ENCODE results near the gene LIPK.

LIPK gene

DNA sequence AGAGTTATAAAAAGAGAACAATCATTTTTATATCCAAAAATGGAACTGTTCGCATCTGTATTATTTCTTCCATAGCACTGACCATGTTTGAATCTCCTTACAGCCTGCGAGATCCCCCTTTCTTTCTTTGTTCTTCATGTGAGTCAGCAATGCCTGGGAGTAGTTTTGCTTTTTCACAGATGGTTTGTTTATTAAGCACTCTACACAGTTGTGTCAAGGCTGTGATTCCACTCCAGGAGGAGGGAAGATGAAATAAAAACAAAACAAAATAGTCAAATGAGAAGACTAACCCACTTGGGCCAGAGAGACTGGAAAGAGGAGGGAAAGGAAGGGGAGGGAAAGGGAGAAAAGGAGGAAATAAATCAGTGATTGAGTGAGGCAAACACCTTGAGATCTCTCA is 34.0 kb upstream of the LIPK start:
- Histone ChIP-seq H3K27me3 (ENCODE audit: control insufficient read depth in 1 of 2, insufficient read depth in 2 of 2, low read length in 2 of 2) (no peaks in the 10 kb centered on the region), H3K4me1 (ENCODE audit: control insufficient read depth in 1 of 2, insufficient read depth in 2 of 2, low read length in 2 of 2) (no peaks in the 10 kb centered on the region), H3K9ac (ENCODE audit: low read depth in 1 of 2, low read length in 2 of 2) (no peak overlapping the region), H3K9me3 (ENCODE audit: control insufficient read depth in 1 of 2, low read length in 2 of 2) (no peaks in the 10 kb centered on the region), H3K4me3 (ENCODE audit: low read depth in 1 of 2, low read length in 2 of 2) (no peak overlapping the region), H3K27ac (ENCODE audit: low read depth, low read length) (no peak overlapping the region), H3K36me3 (ENCODE audit: control insufficient read depth in 1 of 2, insufficient read depth in 2 of 2, low read length in 2 of 2) (no peaks in the 10 kb centered on the region)

DNA sequence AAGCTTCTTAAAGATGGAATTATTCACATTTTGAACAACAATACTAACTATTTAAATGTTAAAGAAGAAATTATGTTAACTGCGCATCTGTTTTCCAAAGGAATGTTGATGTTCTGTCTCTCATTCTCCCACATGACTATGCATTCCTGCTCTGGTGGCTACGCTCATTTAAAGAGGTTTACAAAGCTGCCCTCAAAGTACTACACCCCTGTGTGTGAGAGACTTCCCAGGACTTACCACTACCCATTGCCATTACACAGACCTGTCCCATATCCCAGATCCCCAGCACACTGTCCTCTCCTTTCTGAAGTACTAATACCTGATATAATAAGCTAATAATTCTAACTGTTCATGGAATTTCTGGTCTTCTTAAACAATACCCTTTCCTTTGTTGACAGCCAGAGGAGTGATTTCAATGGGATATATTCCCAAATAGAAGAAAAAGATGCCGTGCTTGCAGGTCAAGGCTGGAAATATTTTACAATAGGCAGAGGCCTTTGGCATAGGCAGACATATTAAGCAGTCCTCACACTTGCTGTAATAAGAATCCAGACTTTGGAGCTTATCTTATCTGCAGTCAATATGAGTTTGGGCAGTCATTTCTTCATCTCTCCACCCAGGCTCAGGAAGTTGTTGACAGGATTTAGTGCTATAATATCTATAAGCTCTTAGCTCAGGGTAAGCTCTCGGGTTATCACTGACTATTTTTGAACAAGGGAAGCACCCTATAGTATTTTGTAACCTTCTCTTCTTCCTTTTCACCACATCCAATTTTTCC is 29.6 kb upstream of the LIPK start:
- Histone ChIP-seq H3K9ac (ENCODE audit: low read depth in 1 of 2, low read length in 2 of 2) (no peak overlapping the region), H3K27ac (ENCODE audit: low read depth, low read length) (no peak overlapping the region), H3K27me3 (ENCODE audit: control insufficient read depth in 1 of 2, insufficient read depth in 2 of 2, low read length in 2 of 2) (no peaks in the 10 kb centered on the region), H3K36me3 (ENCODE audit: control insufficient read depth in 1 of 2, insufficient read depth in 2 of 2, low read length in 2 of 2) (no peaks in the 10 kb centered on the region), H3K4me1 (ENCODE audit: control insufficient read depth in 1 of 2, insufficient read depth in 2 of 2, low read length in 2 of 2) (no peaks in the 10 kb centered on the region), H3K4me3 (ENCODE audit: low read depth in 1 of 2, low read length in 2 of 2) (no peak overlapping the region), H3K9me3 (ENCODE audit: control insufficient read depth in 1 of 2, low read length in 2 of 2) (no peaks in the 10 kb centered on the region)

DNA sequence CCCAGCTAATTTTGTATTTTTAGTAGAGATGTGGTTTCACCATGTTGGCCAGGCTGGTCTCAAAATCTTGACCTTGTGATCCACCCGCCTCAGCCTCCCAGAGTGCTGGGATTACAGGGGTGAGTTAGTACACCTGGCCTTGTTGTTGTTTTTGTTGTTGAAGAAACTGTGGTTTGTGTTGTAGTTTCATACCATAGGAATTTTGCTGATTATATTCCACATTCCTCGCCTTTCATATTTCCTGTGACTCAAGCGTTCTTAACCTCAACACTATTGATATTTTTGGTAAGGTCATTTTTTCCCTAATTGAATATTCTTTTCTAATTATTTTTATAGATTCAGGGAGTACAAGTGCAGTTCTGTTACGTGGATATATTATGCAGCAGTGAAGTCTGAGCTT is 25.1 kb upstream of the LIPK start:
- Histone ChIP-seq H3K4me1 (ENCODE audit: control insufficient read depth in 1 of 2, insufficient read depth in 2 of 2, low read length in 2 of 2) (no peaks in the 10 kb centered on the region), H3K4me3 (ENCODE audit: low read depth in 1 of 2, low read length in 2 of 2) (no peak overlapping the region), H3K9ac (ENCODE audit: low read depth in 1 of 2, low read length in 2 of 2) (no peak overlapping the region), H3K27me3 (ENCODE audit: control insufficient read depth in 1 of 2, insufficient read depth in 2 of 2, low read length in 2 of 2) (no peaks in the 10 kb centered on the region), H3K36me3 (ENCODE audit: control insufficient read depth in 1 of 2, insufficient read depth in 2 of 2, low read length in 2 of 2) (no peaks in the 10 kb centered on the region), H3K27ac (ENCODE audit: low read depth, low read length) (no peak overlapping the region), H3K9me3 (ENCODE audit: control insufficient read depth in 1 of 2, low read length in 2 of 2) (no peaks in the 10 kb centered on the region)

DNA sequence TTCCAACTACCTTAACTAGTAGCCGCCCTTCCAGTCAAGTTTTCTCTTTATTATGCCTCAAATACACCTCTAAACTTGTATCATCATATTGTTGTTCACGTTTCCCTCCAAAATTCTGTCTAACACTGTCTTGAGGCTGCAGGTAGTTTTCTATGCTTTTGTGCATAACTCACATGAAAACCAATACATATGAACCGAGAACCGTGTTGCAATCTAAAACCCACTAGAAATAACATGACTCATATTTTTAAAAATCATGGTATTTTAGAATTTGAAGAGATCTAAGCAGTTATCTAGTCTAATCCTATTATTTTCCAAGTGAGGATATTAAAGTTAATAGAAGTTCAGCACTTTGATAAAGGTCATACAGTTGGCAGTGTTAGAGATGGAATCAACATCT is 23.6 kb upstream of the LIPK start:
- H3K4me1 ChIP-seq (ENCODE audit: control insufficient read depth in 1 of 2, insufficient read depth in 2 of 2, low read length in 2 of 2): no peaks in the 10 kb centered on the region
- H3K9me3 ChIP-seq (ENCODE audit: control insufficient read depth in 1 of 2, low read length in 2 of 2): no peaks in the 10 kb centered on the region
- H3K27me3 ChIP-seq (ENCODE audit: control insufficient read depth in 1 of 2, insufficient read depth in 2 of 2, low read length in 2 of 2): no peaks in the 10 kb centered on the region
- H3K4me3 ChIP-seq (ENCODE audit: low read depth in 1 of 2, low read length in 2 of 2): no peak overlapping the region
- no peaks in the 10 kb centered on the region for H3K36me3 ChIP-seq (ENCODE audit: control insufficient read depth in 1 of 2, insufficient read depth in 2 of 2, low read length in 2 of 2)
- no peak overlapping the region for H3K27ac ChIP-seq (ENCODE audit: low read depth, low read length)
- H3K9ac ChIP-seq (ENCODE audit: low read depth in 1 of 2, low read length in 2 of 2): no peak overlapping the region

DNA sequence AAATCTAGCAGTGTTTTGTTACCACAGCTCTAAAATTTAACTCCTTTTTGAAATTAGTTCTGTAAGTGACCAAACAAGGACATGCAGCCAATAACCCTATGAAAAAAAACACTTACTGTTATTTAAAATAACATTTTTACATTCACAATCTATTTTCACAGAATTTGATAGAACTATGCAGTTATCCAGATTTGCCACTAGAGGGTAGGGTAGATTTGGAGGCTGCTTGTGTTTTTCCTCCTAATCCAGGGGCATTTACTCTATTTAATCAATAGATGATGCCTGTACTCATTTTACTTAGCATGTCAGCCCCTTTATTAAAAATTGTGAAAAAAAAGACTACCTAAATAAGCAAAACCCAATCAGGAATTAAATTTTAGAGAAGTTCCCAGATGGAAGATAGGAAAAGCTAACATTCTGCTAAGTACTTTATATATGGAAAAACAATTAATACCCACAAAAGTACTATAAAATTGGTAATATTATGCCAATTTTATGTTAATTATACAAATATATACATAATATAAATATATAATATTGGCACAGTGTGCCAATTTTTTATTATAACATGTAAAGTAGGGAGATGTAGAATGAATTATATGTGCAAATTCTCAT is 18.1 kb upstream of the LIPK start:
- Histone ChIP-seq H3K36me3 (ENCODE audit: control insufficient read depth in 1 of 2, insufficient read depth in 2 of 2, low read length in 2 of 2) (no peaks in the 10 kb centered on the region), H3K27me3 (ENCODE audit: control insufficient read depth in 1 of 2, insufficient read depth in 2 of 2, low read length in 2 of 2) (no peaks in the 10 kb centered on the region), H3K4me3 (ENCODE audit: low read depth in 1 of 2, low read length in 2 of 2) (no peak overlapping the region), H3K4me1 (ENCODE audit: control insufficient read depth in 1 of 2, insufficient read depth in 2 of 2, low read length in 2 of 2) (no peaks in the 10 kb centered on the region), H3K9me3 (ENCODE audit: control insufficient read depth in 1 of 2, low read length in 2 of 2) (no peaks in the 10 kb centered on the region), H3K27ac (ENCODE audit: low read depth, low read length) (no peak overlapping the region), H3K9ac (ENCODE audit: low read depth in 1 of 2, low read length in 2 of 2) (no peak overlapping the region)

DNA sequence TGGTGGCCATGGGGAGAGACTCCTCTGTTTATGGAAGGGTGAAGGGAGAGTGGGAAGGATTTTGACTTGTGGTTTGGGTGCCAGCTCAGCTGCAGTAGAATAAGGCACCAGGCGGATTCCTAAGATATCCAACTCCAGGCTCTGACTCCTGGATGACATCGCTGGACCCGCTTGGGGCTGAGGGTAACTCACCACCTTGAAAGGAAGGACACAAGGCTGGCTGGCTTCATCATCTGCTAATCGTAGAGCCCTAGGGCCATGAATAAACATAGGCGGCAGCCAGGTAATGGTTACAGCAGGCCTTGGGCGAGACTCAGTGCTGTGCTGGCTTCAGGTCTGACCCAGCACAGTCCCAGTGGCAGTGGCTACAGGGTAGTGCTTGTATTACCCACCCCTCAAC is 16.7 kb upstream of the LIPK start:
- Histone ChIP-seq H3K27me3 (ENCODE audit: control insufficient read depth in 1 of 2, insufficient read depth in 2 of 2, low read length in 2 of 2) (no peaks in the 10 kb centered on the region), H3K27ac (ENCODE audit: low read depth, low read length) (no peak overlapping the region), H3K36me3 (ENCODE audit: control insufficient read depth in 1 of 2, insufficient read depth in 2 of 2, low read length in 2 of 2) (no peaks in the 10 kb centered on the region), H3K9me3 (ENCODE audit: control insufficient read depth in 1 of 2, low read length in 2 of 2) (no peaks in the 10 kb centered on the region), H3K4me1 (ENCODE audit: control insufficient read depth in 1 of 2, insufficient read depth in 2 of 2, low read length in 2 of 2) (no peaks in the 10 kb centered on the region), H3K4me3 (ENCODE audit: low read depth in 1 of 2, low read length in 2 of 2) (no peak overlapping the region), H3K9ac (ENCODE audit: low read depth in 1 of 2, low read length in 2 of 2) (no peak overlapping the region)

DNA sequence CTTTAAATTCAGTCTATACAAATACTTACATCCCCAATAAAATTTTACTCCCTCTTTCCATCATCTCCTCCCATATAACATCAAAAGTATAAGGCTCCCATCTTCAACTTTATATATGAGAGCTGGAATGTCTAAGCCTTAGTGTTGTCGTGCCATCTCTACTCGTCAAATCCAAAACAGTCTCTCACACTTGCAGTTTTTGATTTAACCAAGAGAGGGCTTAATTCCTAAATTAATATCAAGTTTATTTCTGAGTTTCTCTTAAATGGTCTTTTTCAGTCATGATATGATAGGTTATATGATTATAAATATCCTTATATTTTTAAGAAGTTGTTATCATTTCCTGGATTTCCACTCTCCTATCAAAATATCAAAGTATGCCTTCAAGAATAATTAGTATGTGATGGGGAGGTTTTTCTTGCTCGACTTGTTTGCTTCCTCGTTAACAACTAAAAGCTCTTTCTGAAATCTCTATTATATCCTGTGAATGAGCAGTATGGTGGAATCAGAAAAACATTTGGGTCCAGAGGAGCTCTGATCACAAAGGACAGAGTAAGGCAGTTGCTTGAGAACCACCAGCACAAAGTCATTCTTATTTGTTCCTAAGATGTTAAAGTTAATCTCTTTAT is 12.5 kb upstream of the LIPK start:
- Histone ChIP-seq H3K27me3 (ENCODE audit: control insufficient read depth in 1 of 2, insufficient read depth in 2 of 2, low read length in 2 of 2) (no peaks in the 10 kb centered on the region), H3K4me1 (ENCODE audit: control insufficient read depth in 1 of 2, insufficient read depth in 2 of 2, low read length in 2 of 2) (no peaks in the 10 kb centered on the region), H3K9me3 (ENCODE audit: control insufficient read depth in 1 of 2, low read length in 2 of 2) (no peaks in the 10 kb centered on the region), H3K9ac (ENCODE audit: low read depth in 1 of 2, low read length in 2 of 2) (no peak overlapping the region), H3K4me3 (ENCODE audit: low read depth in 1 of 2, low read length in 2 of 2) (no peak overlapping the region), H3K36me3 (ENCODE audit: control insufficient read depth in 1 of 2, insufficient read depth in 2 of 2, low read length in 2 of 2) (no peaks in the 10 kb centered on the region), H3K27ac (ENCODE audit: low read depth, low read length) (no peak overlapping the region)

DNA sequence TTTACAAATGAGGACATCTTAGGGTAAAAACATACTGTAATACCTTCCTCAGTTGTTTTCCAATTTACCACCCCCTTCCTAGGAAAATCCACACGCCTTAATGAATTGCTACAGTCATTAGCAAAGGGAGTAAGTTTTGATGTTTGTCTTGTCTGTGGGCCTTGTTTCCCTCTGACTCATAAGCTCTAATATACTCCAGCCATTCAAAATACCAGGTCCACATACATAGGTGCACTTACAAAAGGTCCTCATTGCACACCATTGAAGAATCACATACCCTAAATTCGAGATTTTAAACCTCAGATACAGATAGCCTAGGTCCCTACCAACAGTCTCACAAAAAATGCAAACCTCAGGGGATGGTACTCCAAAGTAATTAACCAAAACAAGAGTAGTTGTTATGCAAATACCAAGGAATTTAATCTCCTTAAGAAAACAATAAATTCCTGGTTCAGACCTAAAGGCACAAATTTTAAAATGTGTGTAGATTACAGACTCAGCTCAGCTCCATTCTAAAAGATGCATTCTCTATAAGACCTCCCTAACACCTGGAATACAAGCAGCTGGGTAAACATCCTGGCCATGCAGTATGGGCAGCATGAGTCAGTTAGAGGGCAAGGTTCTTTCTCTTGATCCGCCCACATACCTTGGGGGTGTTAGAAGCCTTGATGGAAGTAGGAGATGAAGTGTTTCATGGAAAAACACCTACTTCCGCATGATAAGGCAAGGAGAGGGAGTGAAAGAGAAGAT is 3.0 kb upstream of the LIPK start:
- Histone ChIP-seq H3K9me3 (ENCODE audit: control insufficient read depth in 1 of 2, low read length in 2 of 2) (no peaks in the 10 kb centered on the region), H3K27me3 (ENCODE audit: control insufficient read depth in 1 of 2, insufficient read depth in 2 of 2, low read length in 2 of 2) (no peaks in the 10 kb centered on the region), H3K36me3 (ENCODE audit: control insufficient read depth in 1 of 2, insufficient read depth in 2 of 2, low read length in 2 of 2) (no peaks in the 10 kb centered on the region), H3K4me3 (ENCODE audit: low read depth in 1 of 2, low read length in 2 of 2) (no peak overlapping the region), H3K4me1 (ENCODE audit: control insufficient read depth in 1 of 2, insufficient read depth in 2 of 2, low read length in 2 of 2) (peaks cover 6 to 11% of the 10 kb centered on the region in 2 donors), H3K27ac (ENCODE audit: low read depth, low read length) (no peak overlapping the region), H3K9ac (ENCODE audit: low read depth in 1 of 2, low read length in 2 of 2) (no peak overlapping the region)

DNA sequence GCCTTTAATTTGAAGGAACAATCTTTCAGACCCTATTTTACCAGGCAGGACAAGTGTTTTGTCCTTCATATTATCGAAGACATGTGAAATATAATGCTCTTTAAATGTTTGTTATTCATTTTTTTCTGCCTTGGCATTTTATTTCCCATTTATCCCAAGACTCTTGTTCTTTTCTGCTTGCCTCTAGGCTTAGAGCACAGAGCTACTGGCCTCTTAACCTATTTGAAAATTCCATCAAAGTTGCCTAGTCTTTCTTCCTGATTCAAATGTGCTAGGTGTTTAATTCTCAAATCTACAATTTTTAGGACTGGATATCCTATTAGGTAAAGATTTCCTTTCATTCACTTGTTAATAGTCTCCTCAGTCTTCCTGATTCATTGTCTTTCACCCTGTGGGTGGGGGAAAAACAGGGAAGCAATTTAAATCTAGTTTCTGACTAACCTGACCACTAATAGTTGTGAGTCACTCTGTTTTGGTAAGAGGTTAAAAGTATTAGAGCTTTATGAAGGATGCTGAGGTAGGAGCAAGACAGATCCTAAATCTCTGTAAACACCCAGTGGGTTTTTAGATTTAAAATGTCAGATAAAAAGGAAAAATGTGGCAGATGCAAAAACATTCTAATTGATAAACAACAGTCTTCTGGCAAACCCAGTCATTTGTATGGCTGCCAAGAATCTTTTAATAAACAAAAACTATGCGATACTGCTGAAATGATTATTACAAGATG is 1.5 kb downstream of the LIPK start:
- H3K36me3 ChIP-seq (ENCODE audit: control insufficient read depth in 1 of 2, insufficient read depth in 2 of 2, low read length in 2 of 2): no peaks in the 10 kb centered on the region
- H3K27me3 ChIP-seq (ENCODE audit: control insufficient read depth in 1 of 2, insufficient read depth in 2 of 2, low read length in 2 of 2): no peaks in the 10 kb centered on the region
- no peaks in the 10 kb centered on the region for H3K9me3 ChIP-seq (ENCODE audit: control insufficient read depth in 1 of 2, low read length in 2 of 2)
- H3K4me3 ChIP-seq (ENCODE audit: low read depth in 1 of 2, low read length in 2 of 2): no peak overlapping the region
- no peak overlapping the region for H3K27ac ChIP-seq (ENCODE audit: low read depth, low read length)
- peaks cover 6 to 7% of the 10 kb centered on the region in 2 donors for H3K4me1 ChIP-seq (ENCODE audit: control insufficient read depth in 1 of 2, insufficient read depth in 2 of 2, low read length in 2 of 2)
- no peak overlapping the region for H3K9ac ChIP-seq (ENCODE audit: low read depth in 1 of 2, low read length in 2 of 2)
